RWPE2 (cell line): ENCODE measurements around the gene HOXC5.

Source experiments
- ATAC-seq: fragments of 200-7000 bp; cut with Tn5 transposase; 3 replicates; pipeline ENCODE4 v1.9.1; 2021; ENCODE audit warnings: low read depth
- DNase-seq: peaks from one replicate; pipeline ENCODE4 v3.0.0-alpha.2; 2020; ENCODE audit warnings: low spot score
- H3K27ac ChIP-seq: fragments of 450-650 bp; 2 replicates; pipeline ENCODE4 v1.5.1; 2017; ENCODE audit warnings: mild to moderate bottlenecking; ENCODE audit not compliant: poor library complexity, severe bottlenecking
- H3K27me3 ChIP-seq: fragments of 250-450 bp; sonication (Bioruptor Pico); 2 replicates; pipeline ENCODE4 v1.5.1; 2021; ENCODE audit warnings: mild to moderate bottlenecking, moderate library complexity; ENCODE audit not compliant: insufficient read depth, poor library complexity, severe bottlenecking
- H3K36me3 ChIP-seq: fragments of 250-450 bp; sonication (Bioruptor Pico); 2 replicates; pipeline ENCODE4 v1.5.1; 2020; ENCODE audit warnings: low read depth, mild to moderate bottlenecking, moderate library complexity
- H3K4me1 ChIP-seq: fragments of 250-450 bp; sonication (Bioruptor Pico); 2 replicates; pipeline ENCODE4 v1.5.1; 2021; ENCODE audit warnings: mild to moderate bottlenecking, moderate library complexity; ENCODE audit not compliant: insufficient read depth, poor library complexity, severe bottlenecking
- H3K4me3 ChIP-seq: fragments of 250-450 bp; sonication (Bioruptor Pico); 2 replicates; pipeline ENCODE4 v1.5.1; 2021; ENCODE audit warnings: mild to moderate bottlenecking, moderate library complexity; ENCODE audit not compliant: severe bottlenecking
- H3K9me3 ChIP-seq: fragments of 250-450 bp; sonication (Bioruptor Pico); 2 replicates; pipeline ENCODE4 v1.5.1; 2021; ENCODE audit warnings: mild to moderate bottlenecking, moderate library complexity; ENCODE audit not compliant: severe bottlenecking
- TF ChIP-seq, protein P1 (sequence below): fragments of 450-650 bp; IDR thresholded peaks from one replicate; pipeline ENCODE4 v1.5.1; 2017; ENCODE audit warnings: mild to moderate bottlenecking, moderate library complexity; ENCODE audit not compliant: poor library complexity, severe bottlenecking

Gene HOXC5

DNA sequence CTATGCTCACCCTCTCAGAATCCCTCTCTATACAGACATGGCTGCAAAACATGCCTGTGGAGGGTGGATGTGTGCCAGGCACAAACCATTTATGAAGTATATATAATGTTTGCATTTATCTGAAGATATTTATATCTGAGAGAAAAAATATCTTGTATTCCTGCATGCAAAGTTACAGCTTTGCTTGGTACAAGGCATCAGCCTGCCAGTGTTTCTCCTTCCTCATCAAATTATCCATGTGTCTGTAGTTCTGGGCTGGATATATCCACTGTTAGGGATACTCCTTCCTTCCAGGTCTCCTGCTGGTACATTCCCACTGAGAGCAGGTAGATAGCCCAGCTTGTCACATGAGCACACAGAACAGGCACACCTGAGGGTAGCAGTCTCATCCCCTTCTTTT is 32.8 kb downstream of the HOXC5 start:
- peaks cover 10% of the 10 kb centered on the region for H3K27me3 ChIP-seq
- H3K36me3 ChIP-seq: no peaks in the 10 kb centered on the region
- H3K9me3 ChIP-seq: no peaks in the 10 kb centered on the region
- peaks cover 8% of the 10 kb centered on the region for H3K4me1 ChIP-seq
- no peak overlapping the region for H3K4me3 ChIP-seq
- no peak overlapping the region for H3K27ac ChIP-seq
- TF ChIP-seq, protein P1, sequence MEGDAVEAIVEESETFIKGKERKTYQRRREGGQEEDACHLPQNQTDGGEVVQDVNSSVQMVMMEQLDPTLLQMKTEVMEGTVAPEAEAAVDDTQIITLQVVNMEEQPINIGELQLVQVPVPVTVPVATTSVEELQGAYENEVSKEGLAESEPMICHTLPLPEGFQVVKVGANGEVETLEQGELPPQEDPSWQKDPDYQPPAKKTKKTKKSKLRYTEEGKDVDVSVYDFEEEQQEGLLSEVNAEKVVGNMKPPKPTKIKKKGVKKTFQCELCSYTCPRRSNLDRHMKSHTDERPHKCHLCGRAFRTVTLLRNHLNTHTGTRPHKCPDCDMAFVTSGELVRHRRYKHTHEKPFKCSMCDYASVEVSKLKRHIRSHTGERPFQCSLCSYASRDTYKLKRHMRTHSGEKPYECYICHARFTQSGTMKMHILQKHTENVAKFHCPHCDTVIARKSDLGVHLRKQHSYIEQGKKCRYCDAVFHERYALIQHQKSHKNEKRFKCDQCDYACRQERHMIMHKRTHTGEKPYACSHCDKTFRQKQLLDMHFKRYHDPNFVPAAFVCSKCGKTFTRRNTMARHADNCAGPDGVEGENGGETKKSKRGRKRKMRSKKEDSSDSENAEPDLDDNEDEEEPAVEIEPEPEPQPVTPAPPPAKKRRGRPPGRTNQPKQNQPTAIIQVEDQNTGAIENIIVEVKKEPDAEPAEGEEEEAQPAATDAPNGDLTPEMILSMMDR: no peak
- DNase-seq (no peak), ATAC-seq (no peak)

GRCh38 chr12:54066408-54066807 is 33.6 kb downstream of the HOXC5 start:
- Histone ChIP-seq H3K4me3 (no peak overlapping the region), H3K36me3 (no peaks in the 10 kb centered on the region), H3K27me3 (peaks cover 10% of the 10 kb centered on the region), H3K27ac (no peak overlapping the region), H3K9me3 (no peaks in the 10 kb centered on the region), H3K4me1 (peaks cover 8% of the 10 kb centered on the region)
- TF ChIP-seq, protein P1: no peak
- no peak for ATAC-seq
- DNase-seq: no peak

DNA sequence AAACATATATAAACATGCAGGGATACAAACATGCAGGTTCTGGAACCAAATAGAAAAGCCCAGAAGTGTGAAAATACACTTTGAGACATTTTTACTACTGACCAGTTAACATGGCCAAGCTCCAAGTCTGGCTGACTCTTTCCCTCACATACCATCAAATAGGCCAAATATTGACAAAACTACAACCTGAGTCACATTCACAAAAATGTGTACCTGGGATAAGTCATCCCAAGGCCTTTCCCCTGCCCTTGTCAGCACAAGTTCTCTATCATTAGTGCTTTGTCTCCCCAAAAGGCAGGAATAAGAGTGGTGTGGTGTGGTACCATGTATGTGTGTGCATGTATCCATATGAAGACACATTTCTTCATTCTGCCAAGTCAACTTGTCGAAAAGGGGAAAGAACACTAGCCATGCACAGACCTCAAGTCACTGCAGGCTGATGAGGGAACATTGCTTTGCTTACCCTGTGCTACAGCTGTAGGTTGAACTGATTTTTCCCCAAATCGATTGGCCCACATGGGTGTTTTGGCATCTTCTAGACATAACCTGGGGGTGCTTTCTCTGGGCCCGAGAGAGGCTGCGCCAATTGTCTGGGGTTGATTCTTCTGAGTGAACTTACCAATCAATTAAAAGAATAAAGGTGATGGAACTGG is 35.7 kb downstream of the HOXC5 start:
- Histone ChIP-seq H3K4me1 (peaks cover 8% of the 10 kb centered on the region), H3K27me3 (peaks cover 6% of the 10 kb centered on the region), H3K27ac (no peak overlapping the region), H3K4me3 (no peak overlapping the region), H3K36me3 (no peaks in the 10 kb centered on the region), H3K9me3 (no peaks in the 10 kb centered on the region)
- ATAC-seq: peak; percentile 72
- TF ChIP-seq, protein P1: no peak
- DNase-seq: no peak

- H3K36me3 ChIP-seq: no peaks in the 10 kb centered on the region
- H3K4me3 ChIP-seq: no peak overlapping the region
- H3K27me3 ChIP-seq: no peaks in the 10 kb centered on the region
- H3K9me3 ChIP-seq: no peaks in the 10 kb centered on the region
- H3K4me1 ChIP-seq: peaks cover 8% of the 10 kb centered on the region
- DNase-seq (no peak), ATAC-seq (no peak)
- H3K27ac ChIP-seq: no peak overlapping the region
- TF ChIP-seq, protein P1: no peak
Observed at GRCh38 chr12:54071942-54072341, 39.1 kb downstream of the HOXC5 start.

DNA sequence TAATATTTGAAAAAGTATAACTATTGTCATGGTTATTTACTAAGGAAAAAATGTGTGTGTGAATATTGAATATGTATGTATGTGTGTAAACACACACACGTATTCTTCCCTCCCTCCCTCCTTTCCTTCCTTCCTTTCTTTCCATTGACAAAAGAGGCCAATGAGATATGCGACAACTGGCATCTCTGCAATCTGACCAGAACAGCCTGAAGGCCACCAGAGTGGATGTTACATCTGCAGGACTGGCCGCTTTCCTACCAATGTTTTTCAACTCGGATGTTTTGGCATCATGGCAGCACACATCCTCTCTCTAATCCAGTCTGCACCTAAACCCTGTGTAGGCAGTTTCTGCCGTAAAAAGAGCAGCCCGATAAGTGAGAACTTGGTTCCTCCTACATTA is 41.5 kb downstream of the HOXC5 start:
- no peak for DNase-seq
- no peak for ATAC-seq
- TF ChIP-seq, protein P1: no peak
- Histone ChIP-seq H3K27ac (no peak overlapping the region), H3K4me1 (no peaks in the 10 kb centered on the region), H3K36me3 (no peaks in the 10 kb centered on the region), H3K9me3 (no peaks in the 10 kb centered on the region), H3K27me3 (no peaks in the 10 kb centered on the region), H3K4me3 (no peak overlapping the region)
